Hepatocyte (in vitro differentiated cells): Measurements from ENCODE around the gene DOCK1.

Experiments
- EZH2 ChIP-seq: fragments of 200-600 bp; sonication (generic); IDR thresholded peaks from 2 replicates; pipeline ENCODE4 v1.6.1; 2016; ENCODE audit warnings: antibody characterized with exemption, mild to moderate bottlenecking, borderline replicate concordance
- EZH2phosphoT487 ChIP-seq: fragments of 200-600 bp; sonication (generic); IDR thresholded peaks from one replicate; pipeline ENCODE4 v1.6.1; 2018; ENCODE audit warnings: antibody characterized with exemption, mild to moderate bottlenecking, low read depth, moderate library complexity; ENCODE audit not compliant: unreplicated experiment, severe bottlenecking
- TF ChIP-seq, protein P1 (sequence below): fragments of 200-600 bp; sonication (generic); IDR thresholded peaks from 2 replicates; pipeline ENCODE4 v1.5.1; 2016; ENCODE audit warnings: antibody characterized with exemption, mild to moderate bottlenecking; ENCODE audit not compliant: poor library complexity

DNA sequence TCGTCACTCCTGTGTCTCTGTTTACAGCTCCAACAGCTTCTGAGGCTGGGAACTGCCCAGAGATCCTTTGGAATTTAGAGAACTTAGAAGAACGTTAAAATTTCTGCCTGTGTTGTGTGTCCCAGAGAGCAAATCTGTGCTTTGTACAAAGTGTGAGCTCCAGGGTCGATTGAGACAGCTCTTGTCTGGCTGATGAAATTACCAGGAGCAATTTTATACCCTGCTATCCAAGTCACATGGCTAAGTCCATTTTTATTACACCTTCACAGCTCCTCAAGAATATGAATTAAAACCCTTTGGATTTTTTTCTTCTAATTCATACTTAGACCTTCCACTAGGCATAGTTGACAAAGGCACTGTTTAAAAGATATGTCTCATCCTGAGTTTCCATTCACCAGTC is 337.7 kb downstream of the DOCK1 start:
- TF ChIP-seq, protein P1, sequence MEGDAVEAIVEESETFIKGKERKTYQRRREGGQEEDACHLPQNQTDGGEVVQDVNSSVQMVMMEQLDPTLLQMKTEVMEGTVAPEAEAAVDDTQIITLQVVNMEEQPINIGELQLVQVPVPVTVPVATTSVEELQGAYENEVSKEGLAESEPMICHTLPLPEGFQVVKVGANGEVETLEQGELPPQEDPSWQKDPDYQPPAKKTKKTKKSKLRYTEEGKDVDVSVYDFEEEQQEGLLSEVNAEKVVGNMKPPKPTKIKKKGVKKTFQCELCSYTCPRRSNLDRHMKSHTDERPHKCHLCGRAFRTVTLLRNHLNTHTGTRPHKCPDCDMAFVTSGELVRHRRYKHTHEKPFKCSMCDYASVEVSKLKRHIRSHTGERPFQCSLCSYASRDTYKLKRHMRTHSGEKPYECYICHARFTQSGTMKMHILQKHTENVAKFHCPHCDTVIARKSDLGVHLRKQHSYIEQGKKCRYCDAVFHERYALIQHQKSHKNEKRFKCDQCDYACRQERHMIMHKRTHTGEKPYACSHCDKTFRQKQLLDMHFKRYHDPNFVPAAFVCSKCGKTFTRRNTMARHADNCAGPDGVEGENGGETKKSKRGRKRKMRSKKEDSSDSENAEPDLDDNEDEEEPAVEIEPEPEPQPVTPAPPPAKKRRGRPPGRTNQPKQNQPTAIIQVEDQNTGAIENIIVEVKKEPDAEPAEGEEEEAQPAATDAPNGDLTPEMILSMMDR: no peak
- TF ChIP-seq EZH2 (no peak), EZH2phosphoT487 (no peak)
